Measurements from ENCODE around the gene SYT15B.
"Not testable (repeated sequence)": the region's sequence is repeated elsewhere in the genome, so short reads cannot be mapped to it uniquely, and the experiment has no call there.

Gene SYT15B

DNA sequence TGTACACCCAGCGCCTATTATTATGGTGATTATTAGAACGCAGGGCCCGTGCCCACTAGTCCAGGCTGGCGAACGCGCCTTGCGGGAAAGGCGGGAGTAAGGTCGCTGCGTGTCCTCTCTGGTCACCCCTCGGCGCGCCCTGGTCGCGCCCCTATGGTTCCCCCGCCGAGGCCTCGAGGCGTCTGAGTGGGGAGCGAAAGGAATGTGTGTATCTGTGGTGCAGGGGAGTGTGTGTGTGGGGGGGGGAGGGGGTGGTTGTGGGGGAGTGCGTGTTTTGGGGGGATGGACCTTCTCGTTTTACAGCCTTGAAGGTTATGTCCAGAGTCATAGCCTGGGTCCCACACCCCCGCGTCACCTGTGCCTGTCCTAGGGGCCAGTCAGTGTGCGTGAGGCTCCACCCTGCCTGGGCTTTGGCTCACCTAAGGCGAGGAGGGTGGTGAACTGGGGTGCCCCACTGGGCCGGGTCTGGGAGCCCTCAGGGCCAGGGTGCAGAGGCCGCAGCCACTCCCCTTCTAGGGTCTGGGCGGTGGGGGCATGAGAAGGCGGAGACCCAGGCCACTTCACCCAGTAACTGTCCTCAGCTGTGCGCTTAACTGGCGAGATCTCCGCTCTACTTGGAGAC is at the start of gene SYT15B:
Gene SYT15B, minus strand, starts transcription at position 39 of the 622 bp plus-strand sequence. CDS start 952 bp downstream, outside the sequence.
- DNase-seq, result not testable (repeated sequence)

DNA sequence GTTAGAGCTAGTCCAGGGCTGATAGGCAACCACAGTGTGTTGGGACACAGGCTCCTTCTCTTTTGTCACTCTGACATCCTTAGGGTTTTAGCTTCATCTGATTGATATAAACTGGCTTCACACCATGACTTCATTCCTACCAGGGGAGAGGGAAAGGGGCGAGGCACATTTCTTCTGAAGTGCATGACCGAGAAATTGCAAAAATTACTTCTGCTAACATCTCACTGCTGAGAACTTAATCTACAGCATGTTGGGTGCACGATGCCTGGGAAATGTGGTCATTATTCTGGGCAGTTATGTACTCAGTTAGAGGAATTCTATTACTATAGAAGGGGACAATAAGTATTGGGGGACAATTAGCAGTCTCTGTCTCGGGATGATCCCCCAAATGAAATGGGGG is 16.2 kb upstream of the SYT15B start:
- not testable (repeated sequence) for DNase-seq

DNA sequence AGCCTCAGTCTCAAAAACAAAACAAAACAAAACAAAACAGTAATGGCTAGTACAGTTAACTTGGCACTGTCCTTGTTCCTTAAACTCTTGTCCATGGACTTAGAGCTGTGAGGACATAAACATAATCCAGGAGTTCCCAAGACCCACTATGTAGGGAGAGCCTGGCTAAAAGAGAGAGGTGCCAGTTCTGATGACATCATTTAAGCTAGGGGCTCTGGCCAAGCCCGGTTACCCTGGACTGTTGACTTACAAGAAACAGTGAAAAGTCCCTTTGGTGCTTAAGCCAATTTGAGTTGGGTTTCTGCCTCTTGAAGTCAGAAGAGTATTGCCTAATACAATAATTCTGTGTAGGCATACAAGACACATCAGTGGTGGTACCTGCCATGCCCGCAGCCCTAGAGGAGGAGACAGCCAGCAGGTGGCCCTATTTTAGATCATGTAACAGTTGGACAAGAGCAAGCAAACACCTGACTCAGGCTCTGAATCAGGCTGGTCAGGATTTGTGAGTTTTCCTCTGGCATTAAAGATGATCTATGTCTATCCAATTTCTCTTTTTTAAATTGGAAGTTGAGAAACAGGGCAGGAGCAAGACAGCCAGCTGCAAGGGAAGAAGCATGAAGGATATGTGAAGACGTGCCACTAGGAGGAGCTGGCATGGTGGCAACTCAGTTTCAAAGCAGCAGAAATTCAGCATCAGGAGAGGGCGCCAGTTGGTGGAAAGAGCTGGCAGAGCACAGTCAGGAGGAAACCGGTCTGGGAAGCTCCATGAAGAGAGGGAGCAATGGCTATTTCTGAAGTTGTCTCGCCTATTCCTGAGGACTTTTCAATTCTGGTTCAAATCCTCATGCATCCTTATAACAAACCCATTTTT is 12.2 kb upstream of the SYT15B start:
- DNase-seq, result not testable (repeated sequence)

DNA sequence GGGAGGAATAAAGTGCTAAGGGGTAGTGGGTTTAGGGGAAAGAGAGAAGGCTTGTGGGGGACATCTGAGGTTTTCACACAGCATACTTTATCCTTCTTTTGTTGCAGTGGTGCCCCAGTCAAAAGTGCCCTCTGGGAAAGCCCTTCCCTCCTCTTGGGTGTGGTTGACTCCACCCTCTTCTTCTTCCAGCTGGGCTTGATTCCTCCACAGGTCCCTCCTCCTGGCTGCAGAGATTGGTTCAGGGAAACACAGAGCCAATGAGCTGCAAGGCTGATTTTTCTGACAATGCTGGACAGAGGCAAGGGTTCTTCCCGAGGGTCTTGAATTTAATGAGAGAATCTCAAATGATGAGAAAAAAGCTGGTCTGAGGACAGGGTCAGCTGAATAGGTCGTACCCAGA is 7.4 kb upstream of the SYT15B start:
- not testable (repeated sequence) for DNase-seq

DNA sequence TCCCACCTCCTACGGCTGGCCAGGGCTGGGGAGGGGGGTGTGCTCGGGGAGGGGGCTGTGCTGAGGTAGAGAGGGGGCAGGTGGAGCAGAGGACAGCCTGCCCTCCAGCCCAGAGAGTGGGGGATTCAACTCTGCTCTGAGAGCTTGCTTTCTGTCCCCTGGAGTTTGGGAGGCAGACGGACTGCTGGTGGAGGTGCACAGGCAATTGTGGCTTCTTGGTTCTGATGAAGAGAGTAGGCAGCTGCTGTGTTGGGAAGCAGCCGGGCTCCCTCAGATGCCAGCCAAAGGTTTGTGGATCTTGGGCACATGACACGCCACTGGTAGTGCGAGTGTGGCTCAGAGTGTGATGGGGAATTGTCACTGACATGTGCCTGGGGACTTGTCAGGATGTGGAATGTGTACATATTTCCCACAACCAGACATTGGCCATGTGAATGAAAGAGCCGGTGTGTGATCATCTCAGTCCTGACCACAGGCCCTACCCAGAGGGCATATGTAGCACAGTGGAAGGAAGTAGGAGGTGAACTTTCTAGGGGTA is 5.3 kb upstream of the SYT15B start:
- DNase-seq, result not testable (repeated sequence)

DNA sequence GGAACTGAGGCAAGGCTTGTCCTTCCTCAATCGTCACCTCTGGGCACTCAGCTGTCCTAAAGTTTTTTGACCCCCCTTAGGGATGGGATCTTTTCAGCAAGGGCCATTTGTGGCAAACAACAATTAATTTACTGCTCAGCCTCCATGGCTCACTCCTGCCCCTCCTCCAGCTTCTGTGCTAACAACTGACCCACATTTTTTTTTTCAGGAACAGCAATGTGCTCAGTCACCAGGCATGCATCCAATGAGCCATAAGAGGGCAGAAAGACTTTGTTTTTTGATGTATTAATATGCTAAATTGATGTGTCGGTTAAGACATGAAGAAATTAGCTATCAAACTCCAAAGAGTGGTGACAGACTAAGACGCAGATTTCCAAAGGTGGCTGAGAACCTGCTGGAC is 4.7 kb upstream of the SYT15B start:
- not testable (repeated sequence) for DNase-seq

DNA sequence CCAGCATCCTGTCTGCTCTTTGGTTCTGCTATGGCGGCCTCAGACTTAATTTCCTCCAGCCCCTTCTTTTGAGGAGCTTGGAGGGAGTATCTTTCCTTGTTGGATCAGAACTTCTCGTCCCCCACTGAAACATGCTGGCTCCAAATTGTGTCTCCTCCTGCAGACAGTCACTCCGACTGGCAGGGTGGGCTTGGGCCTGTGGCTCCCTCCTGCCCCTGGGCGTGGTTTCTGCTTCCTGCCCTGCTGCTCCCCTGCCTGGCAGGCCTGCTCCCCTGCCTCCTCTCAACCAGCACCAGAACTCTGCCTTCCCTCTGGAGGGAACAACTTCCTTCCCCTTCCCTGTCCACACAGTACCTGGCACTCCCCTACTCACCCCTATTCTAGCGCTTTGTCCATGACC is 3.8 kb upstream of the SYT15B start:
- DNase-seq, result not testable (repeated sequence)

DNA sequence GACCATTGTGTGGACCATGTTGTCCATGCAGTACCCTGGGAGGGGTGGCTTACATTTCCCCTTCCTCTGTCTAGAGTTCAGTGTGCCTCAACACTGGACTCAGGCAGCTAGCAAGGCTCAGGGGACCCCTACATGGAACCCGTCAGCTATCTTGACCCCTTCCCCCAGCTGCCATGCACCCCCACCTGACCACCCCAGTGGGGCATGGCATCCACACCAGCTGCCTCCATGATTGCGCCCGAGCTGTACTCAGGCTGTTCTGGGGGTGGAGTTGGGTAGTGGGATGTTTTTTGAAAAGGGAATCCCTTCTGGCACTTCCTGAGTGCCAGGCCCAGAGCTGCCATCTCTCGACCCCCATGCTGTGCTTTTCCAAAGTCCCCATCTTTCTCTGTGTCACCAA is 1.8 kb upstream of the SYT15B start:
- not testable (repeated sequence) for DNase-seq

DNA sequence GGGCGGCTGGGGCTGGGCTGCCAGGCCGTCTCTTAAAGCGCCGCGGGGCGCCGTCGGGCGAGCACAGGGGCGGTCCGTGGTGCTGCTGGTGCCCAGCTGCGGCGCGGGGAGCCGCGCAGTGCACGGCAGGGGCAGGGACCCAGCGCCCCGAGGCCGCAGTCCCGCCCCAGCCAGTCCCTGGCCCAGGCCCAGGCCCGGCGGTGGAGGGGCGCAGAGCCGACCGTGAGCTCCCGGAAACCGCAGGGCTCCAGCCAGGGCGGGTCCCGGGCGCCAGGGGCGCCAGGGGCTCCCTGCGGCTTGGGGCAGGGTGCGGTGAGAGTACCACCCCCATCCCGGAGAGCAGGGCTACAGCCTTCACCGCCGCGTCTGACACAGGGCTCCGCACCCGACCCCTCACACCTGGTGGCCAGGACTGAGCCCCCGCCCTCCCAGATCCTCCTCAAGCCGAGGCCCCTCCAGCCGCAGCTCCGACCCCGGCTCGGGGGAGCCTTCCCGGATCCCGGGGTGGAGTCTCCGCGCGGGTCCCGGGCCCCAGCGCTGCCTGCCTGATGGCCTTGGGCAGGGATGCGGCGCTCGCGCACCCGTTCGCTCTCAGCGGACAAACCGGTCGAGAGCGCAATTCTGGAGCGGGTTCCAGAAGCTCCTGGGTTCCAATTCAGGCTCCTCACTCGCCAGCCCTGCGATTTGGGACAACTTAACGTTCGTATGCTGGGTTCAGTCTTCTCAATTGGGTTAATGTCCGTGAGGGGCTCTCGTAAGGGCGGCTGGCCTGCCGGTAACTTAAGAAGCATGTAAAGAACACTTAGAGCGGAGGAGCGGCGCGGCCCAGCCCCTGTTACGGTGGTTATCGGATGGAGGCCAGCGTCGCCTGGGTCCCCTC is 478 bp downstream of the SYT15B start:
- not testable (repeated sequence) for DNase-seq

DNA sequence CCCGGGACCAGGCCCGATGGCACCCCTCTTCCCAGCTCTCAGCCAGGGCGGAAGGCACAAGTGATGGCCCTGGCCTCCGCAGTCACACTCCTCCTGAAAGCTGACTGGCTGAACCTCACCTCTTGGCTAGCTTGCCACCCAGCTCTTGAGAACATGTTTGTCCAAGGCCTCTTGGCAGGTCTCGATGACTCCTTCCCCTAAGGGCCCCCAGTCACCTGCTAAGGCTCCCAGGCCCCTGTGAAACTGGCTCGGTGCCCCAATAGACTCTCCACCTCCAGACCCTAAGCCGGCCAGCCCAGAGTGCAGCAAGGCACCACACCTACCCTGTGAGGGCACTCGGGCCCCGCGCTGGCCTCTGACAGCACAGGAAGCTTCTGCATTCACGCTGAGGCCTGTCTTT is 4.5 kb downstream of the SYT15B start:
- DNase-seq, result not testable (repeated sequence)

DNA sequence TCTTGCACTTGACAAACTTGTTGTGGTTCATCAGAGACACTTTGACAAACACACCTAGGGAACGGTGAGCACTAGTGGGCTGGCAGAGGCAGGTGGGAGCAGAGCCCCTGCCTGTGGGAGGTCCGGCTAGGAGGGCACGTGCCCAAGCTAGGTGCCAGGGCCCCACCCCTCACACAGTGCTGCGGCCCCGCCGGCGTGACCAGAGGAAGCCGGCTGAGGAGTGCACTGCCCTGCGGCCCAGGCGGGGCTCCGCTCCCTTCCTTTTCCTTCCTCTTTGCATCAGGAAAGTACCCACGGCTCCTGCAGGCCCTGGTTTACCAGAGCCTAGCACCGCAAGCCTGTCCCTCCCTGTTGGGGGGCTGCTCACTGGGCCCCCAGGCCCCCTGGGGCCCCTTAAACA is 7.2 kb downstream of the SYT15B start:
- DNase-seq, result not testable (repeated sequence)

DNA sequence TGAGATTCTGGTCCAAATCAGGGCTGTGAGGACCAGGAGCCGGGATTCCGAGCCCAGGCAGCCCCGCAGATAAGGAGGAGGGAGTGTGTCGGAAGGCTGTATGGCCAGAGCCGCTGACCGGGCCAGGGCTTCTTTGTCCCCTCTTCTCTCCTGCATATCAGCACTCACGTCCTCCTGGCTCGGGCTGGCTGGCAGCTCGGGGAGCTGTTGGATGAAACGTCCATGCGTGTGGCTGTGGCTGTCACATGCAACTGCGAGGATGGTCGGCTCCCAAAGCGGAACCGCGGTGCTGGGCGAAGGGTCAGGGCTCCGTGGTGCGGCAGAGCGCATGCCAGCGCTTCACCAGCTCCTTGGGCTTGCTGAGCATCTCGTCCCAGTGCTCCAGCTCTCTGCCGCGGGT is 9.5 kb downstream of the SYT15B start:
- DNase-seq, result not testable (repeated sequence)

DNA sequence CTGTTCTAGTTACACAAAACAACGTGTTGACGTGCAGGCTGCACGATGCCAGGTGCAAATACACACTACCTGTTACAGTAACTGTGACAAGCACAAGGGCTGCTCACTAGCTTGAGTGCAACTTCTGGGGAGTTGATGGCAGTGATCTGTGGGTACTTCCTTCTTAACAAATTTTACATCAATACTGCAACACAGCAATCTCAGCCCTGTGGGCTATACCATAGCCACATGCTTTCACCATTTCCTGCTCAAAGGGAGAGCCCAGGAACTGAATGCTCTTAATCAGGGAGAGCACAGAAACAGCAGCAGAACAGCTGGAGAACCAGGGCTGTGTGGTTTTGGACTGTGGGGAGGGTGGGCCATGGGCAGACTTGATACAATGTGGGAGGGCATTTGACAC is 10.2 kb downstream of the SYT15B start:
- not testable (repeated sequence) for DNase-seq

DNA sequence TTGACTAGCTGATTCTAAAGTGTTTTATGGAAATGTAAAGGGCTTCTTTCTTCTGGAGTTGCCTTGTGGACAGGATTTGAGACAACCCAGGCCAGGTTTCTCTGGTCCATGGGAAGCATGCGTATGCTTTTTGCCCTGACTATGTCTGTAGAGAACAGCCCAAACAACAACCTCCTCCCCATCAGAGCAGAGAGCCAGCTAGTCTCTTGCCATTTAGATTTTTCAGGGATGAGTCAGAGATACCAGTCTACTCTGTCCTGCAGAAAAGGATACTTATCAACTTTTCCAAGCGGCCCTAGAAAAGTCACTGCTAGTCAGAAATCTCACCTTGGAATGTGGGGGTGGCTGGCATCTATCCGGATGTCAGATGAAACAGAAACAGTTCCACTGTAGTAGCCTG is 11.6 kb downstream of the SYT15B start:
- not testable (repeated sequence) for DNase-seq

DNA sequence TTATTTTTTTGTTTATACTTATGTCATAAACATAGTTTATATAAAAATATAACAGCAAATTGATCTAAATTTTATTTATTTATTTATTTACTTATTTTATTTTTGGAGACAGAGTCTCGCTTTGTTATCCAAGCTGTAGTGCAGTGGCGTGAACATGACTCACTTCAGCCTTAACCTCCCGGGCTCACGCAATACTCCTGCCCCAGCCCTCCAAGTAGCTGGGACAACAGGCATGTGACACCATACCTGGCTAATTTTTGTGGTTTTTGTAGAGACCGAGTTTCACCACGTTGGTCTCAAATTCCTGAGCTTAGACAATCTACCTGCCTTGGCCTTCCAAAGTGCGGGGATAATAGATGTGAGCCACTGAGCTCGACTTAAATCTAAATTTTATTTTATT is 13.0 kb downstream of the SYT15B start:
- not testable (repeated sequence) for DNase-seq

DNA sequence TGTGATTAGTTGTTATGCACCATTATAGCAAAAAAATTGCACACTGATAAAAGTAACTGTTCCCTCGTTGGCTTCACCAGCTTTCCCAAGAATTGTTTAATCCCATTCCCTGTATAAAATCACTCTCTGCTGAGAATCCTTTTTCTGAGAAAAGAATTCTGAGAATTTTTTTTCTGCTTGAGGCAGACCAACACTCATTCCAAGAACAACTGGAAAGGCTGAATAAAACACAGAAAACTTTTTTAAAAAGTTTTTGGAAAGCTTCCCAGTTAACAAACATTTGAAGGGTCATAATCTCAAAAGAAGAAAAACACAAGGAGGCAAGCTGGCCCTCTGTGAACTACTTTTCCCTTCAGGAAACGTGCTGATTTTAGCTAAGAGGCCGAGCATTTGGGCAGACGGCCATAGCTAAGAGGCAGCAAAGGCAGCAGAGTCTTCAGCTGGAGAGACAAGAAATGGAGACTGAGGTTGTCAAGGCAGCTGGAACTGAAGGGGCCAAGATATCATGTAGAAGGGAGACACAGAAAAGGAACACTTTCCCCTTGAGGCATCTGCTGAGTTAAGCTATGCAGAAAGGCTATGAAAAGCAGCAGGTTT is 16.5 kb downstream of the SYT15B start:
- DNase-seq, result not testable (repeated sequence)

DNA sequence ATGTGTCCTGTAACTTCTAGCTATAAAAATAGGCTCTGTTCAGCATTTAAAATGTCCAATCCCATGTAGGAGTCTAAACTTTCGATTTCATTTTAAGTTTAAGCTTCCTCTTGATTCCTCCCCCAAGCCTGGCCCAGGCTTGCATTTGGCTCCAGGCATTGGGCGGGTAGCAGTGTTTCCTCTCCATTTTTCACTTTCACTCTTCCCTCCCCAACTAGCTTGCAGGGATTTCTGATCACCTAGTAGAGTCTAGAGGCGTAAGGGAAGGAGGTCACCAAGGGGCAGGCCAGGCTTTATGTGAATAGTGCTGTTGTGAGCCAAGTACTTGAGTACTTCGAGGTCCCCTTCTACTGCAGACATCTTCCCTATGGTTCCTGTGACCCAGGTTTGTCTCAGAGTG is 18.5 kb downstream of the SYT15B start:
- not testable (repeated sequence) for DNase-seq

DNA sequence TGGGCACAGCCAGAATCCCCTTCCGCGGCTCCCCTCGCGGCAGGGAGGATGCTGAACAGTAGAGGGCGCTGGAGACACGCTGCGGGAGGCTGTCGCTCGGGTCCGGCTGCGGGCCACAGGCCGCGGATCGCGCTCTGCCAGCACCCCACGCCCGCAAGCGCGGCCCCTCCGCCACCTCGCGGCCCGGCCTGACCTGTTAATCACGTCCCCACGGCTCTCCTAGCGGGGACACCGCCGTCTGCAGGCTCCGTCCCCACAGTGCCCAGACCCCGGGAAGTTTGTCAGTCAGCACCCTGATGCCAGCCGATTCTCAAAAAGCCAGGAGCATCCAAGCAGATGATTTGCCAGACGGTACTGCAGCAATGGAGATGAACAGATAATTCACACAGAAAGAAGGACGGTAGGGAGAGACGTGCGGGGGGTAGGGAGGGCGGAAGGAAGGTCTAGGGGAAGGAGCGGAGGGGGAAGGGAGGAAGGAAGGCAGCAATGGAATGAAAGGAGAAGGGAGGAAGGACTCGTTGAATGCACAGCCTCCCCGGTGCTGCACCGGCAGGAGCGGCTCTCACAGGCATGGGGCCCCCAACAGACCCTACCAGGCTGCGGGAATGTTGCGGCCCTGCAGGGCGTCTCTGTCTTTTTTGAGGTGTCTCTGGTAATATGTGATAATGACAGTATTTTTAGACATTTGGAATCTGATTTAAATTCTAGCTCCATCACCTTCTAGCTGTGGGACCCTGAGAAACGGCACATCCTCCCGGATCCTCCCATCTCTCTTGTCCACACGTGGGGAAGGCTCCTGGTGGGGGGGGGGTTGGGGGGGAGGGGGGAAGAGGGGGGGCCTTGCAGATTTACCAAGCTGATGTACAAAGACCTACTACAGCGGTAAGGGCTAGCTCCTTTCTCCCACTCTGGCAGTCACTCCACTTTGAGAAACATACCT is 19.5 kb downstream of the SYT15B start:
- DNase-seq, result peak; percentile 15

DNA sequence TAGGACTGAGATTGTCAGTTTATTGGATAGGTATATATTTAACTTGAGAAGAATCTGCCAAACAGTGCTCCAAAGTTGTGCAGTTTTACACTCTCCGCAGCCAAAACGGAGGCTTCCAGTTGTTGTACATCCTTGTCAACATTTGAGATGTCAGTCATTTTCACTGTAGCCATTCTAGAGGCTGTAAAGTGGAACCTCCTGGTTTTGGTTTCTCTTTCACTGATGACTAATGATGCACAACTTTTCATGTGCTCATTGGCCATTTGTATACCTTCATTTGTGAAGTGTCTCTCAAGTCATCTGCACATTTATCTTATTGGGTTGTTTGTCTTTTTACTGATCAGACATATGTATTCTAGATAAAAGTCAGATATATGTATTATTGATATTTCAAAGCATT is 22.5 kb downstream of the SYT15B start:
- DNase-seq, result not testable (repeated sequence)

DNA sequence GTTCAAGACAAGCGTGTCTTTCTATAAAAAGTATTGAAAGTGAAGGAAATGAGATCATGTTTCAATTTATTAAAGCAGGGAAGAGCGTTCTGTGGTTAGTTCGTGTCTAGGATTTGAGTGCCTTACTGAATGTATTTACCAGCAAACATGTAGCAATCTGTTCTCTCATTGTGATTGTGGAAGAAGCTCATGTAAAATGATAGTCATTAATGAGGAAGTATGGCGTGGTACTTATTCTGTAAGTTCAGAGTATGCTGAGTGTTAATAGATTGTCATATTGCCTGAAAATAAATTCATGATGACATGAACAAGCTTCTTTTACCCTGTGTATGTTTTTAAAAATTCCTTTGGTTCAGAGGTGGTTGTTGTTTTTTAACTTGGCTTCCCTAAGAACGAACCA is 32.5 kb downstream of the SYT15B start:
- DNase-seq, result not testable (repeated sequence)

DNA sequence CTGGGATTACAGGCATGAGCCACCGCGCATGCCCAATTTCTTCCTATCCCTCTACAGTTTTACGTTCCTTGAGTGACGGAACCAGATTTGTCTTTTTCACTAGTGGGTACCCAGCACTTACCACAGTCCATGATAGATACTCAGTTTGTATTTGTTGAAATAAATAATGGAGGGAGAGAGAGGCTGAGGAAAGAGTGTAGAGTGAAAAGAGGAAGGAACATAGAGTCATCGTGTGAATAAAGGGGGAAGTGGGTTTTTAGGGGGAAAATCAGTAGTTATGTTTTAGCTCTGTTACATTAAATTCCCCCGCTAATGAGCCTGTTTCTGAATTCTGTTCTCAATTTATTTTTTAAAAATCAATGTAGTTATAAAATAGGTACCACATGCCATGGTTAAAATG is 37.7 kb downstream of the SYT15B start:
- DNase-seq, result not testable (repeated sequence)
